Mesothelial cell of epicardium (in vitro differentiated cells): Measurements from ENCODE around the gene ZNF700. TPM values are rescaled to one million over a fixed set of nuclear protein-coding genes. Genes with fewer than 3 reads are reported as not detected.
"Not testable (repeated sequence)": the region's sequence is repeated elsewhere in the genome, so short reads cannot be mapped to it uniquely, and the experiment has no call there.

Experiments
- DNase-seq, 2 experiments: peaks; one replicate each; pipeline ENCODE4 v3.0.0; 2021; ENCODE audit warnings: low spot score in 2 of 2; ENCODE audit not compliant: unreplicated experiment in 2 of 2
- H3K27ac Mint-ChIP-seq: 2 replicates; pipeline ENCODE4 v1.8.0; 2021; ENCODE audit warnings: mixed read lengths
- H3K27me3 Mint-ChIP-seq: 2 replicates; pipeline ENCODE4 v1.8.0; 2021; ENCODE audit warnings: low read depth, mixed read lengths
- H3K36me3 Mint-ChIP-seq: 2 replicates; pipeline ENCODE4 v1.8.0; 2021; ENCODE audit warnings: mixed read lengths
- H3K4me1 Mint-ChIP-seq: 2 replicates; pipeline ENCODE4 v1.8.0; 2021; ENCODE audit warnings: mixed read lengths
- H3K4me3 Mint-ChIP-seq: 2 replicates; pipeline ENCODE4 v1.8.0; 2021; ENCODE audit warnings: mild to moderate bottlenecking, moderate library complexity, mixed read lengths
- H3K9me3 Mint-ChIP-seq: 2 replicates; pipeline ENCODE4 v1.8.0; 2021; ENCODE audit warnings: mixed read lengths
- total RNA-seq: library from RNA; stranded (reverse); gene quantifications from 3 replicates; pipeline ENCODE4 v1.2.1, GENCODE V29; 2021
- TF ChIP-seq, protein P1 (sequence below): fragments of 200-600 bp; sonication (generic); IDR thresholded peaks from one replicate; pipeline ENCODE4 v1.5.0; 2021; ENCODE audit warnings: antibody characterized with exemption; ENCODE audit not compliant: unreplicated experiment

The ZNF700 gene
- total RNA-seq, 1 donor from 2014 or later: 15.0 TPM

DNA sequence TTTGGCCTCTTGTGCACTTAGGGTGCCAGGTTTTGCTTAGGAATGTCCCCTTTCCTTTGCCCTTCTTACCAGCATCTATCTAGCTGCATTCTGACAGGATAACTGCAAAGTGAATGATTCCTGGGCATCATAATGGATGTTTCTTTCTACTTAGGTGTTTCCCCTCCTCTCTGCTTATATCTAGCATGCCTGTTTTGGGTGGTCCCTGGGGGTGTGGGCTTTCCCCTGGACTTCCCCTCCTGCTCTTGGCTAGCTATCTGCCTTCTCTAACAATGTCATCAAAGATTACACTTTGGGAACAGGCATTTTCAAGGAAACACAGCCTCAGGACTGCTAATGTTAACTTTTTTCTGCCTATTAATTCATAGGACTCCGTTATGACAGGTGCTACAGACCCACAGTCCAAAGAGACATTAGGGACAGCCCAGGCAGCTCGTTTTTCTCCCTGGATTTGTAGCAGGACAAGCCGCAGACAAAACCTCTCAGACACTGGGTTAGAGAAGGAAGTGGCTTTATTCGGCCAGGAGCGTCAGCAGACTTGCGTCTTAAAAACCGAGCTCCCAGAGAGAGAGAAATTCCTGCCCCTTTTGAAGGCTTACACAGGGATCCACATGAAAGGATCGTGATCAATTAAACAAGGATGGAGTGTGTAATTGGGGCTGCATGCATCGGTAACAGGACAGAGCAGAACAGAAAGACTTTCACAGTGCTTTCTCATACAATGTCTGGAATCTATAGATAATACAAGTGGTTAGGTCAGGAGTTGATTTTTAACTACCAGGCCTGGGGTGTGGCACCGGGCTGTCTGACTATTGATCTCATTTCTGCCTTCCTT, 17.3 kb downstream of the ZNF700 start:
- Mint-ChIP-seq H3K27ac (no peak overlapping the region), H3K9me3 (peaks cover 69% of the 10 kb centered on the region), H3K4me1 (no peaks in the 10 kb centered on the region), H3K4me3 (no peak overlapping the region), H3K27me3 (no peaks in the 10 kb centered on the region), H3K36me3 (peaks cover 84% of the 10 kb centered on the region)
- no peak for DNase-seq
- TF ChIP-seq, protein P1, sequence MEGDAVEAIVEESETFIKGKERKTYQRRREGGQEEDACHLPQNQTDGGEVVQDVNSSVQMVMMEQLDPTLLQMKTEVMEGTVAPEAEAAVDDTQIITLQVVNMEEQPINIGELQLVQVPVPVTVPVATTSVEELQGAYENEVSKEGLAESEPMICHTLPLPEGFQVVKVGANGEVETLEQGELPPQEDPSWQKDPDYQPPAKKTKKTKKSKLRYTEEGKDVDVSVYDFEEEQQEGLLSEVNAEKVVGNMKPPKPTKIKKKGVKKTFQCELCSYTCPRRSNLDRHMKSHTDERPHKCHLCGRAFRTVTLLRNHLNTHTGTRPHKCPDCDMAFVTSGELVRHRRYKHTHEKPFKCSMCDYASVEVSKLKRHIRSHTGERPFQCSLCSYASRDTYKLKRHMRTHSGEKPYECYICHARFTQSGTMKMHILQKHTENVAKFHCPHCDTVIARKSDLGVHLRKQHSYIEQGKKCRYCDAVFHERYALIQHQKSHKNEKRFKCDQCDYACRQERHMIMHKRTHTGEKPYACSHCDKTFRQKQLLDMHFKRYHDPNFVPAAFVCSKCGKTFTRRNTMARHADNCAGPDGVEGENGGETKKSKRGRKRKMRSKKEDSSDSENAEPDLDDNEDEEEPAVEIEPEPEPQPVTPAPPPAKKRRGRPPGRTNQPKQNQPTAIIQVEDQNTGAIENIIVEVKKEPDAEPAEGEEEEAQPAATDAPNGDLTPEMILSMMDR: no peak

DNA sequence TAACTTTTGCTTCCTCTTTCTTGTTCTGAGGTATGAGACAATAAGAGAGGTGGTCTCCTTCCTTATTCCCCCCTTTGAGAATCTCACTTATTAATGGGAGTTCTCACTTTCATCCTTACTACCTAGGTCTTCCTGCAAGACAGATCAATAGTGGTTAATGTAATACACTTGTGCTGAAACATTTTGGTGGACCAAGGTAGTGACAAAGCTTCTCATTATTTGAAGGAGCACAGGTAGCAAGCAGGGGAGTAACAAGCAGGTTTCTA, 17.9 kb downstream of the ZNF700 start:
- peaks cover 72% of the 10 kb centered on the region for H3K9me3 Mint-ChIP-seq
- H3K4me3 Mint-ChIP-seq: no peak overlapping the region
- no peaks in the 10 kb centered on the region for H3K27me3 Mint-ChIP-seq
- no peaks in the 10 kb centered on the region for H3K4me1 Mint-ChIP-seq
- DNase-seq: no peak
- TF ChIP-seq, protein P1: no peak
- no peak overlapping the region for H3K27ac Mint-ChIP-seq
- H3K36me3 Mint-ChIP-seq: peaks cover 87% of the 10 kb centered on the region

DNA sequence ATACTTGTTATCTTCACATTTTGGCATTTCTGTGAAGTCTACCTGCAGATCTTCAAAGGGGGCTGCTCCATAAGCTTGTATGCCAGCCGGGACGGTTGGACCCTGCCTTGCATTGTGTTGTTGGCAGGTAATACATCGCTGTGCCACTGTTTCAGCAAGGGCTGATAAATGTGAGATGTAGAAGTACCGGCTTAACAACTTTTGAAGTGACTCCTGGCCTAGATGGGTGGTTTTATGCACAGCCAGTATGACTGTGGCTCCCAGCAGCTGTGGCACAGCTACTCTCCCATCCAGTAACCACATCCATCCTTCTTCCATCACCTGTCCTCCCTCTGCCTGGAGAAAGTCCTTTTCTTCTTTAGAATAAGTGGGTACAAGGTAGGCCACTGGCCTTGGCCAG, 19.7 kb downstream of the ZNF700 start:
- TF ChIP-seq, protein P1: no peak
- Mint-ChIP-seq H3K4me1 (no peaks in the 10 kb centered on the region), H3K9me3 (peaks cover 86% of the 10 kb centered on the region), H3K36me3 (peaks cover 92% of the 10 kb centered on the region), H3K27me3 (no peaks in the 10 kb centered on the region), H3K4me3 (no peak overlapping the region), H3K27ac (no peak overlapping the region)
- DNase-seq: no peak

DNA sequence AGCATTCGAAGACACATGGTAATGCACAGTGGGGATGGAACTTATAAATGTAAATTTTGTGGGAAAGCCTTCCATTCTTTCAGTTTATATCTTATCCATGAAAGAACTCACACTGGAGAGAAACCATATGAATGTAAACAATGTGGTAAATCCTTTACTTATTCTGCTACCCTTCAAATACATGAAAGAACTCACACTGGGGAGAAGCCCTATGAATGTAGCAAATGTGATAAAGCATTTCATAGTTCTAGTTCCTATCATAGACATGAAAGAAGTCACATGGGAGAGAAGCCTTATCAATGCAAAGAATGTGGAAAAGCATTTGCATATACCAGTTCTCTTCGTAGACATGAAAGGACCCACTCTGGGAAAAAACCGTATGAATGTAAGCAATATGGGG, 23.7 kb downstream of the ZNF700 start:
- H3K36me3 Mint-ChIP-seq: peaks cover 91% of the 10 kb centered on the region
- TF ChIP-seq, protein P1: no peak

DNA sequence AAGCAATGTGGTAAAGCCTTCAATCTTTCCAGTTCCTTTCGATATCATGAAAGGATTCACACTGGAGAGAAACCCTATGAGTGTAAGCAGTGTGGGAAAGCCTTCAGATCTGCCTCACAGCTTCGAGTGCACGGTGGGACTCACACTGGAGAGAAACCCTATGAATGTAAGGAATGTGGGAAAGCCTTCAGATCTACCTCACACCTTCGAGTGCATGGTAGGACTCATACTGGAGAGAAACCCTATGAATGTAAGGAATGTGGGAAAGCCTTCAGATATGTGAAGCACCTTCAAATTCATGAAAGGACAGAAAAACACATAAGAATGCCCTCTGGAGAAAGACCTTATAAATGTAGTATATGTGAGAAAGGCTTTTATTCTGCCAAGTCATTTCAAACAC, 24.3 kb downstream of the ZNF700 start:
- peaks cover 81% of the 10 kb centered on the region for H3K9me3 Mint-ChIP-seq
- DNase-seq: no peak
- peaks cover 90% of the 10 kb centered on the region for H3K36me3 Mint-ChIP-seq
- no peaks in the 10 kb centered on the region for H3K4me1 Mint-ChIP-seq
- H3K27ac Mint-ChIP-seq: no peak overlapping the region
- H3K27me3 Mint-ChIP-seq: no peaks in the 10 kb centered on the region
- TF ChIP-seq, protein P1: no peak
- H3K4me3 Mint-ChIP-seq: no peak overlapping the region

More for the DNA sequence above, 23.7 kb downstream of the ZNF700 start:
- H3K4me1 Mint-ChIP-seq: no peaks in the 10 kb centered on the region
- DNase-seq: no peak
- H3K27me3 Mint-ChIP-seq: no peaks in the 10 kb centered on the region
- no peak overlapping the region for H3K27ac Mint-ChIP-seq
- peaks cover 82% of the 10 kb centered on the region for H3K9me3 Mint-ChIP-seq
- H3K4me3 Mint-ChIP-seq: no peak overlapping the region

DNA sequence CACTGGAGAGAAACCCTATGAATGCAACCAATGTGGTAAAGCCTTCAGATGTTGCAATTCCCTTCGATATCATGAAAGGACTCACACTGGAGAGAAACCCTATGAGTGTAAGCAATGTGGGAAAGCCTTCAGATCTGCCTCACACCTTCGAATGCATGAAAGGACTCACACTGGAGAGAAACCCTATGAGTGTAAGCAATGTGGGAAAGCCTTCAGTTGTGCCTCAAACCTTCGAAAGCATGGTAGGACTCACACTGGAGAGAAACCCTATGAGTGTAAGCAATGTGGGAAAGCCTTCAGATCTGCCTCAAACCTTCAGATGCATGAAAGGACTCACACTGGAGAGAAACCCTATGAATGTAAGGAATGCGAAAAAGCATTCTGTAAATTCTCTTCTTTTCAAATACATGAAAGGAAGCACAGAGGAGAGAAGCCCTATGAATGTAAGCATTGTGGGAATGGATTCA, 24.7 kb downstream of the ZNF700 start:
- Mint-ChIP-seq H3K27ac (peak overlapping the region; percentile 28), H3K9me3 (peaks cover 77% of the 10 kb centered on the region), H3K36me3 (peaks cover 86% of the 10 kb centered on the region)
- not testable (repeated sequence) for H3K4me3 Mint-ChIP-seq, H3K27me3 Mint-ChIP-seq, DNase-seq, H3K4me1 Mint-ChIP-seq
